ENCODE results near the gene DPT.
A peak's percentile ranks its signal among the peaks of the same experiment; 100 is the strongest.

DPT gene

GRCh38 chr1:168726719-168727118, 2.3 kb downstream of the DPT start:
- Histone ChIP-seq H3K36me3 (ENCODE audit: control insufficient read depth in 1 of 2, insufficient read depth in 2 of 2, low read depth in 1 of 2, low read length in 2 of 2) (no peaks in the 10 kb centered on the region), H2BK15ac (ENCODE audit: low read depth, poor library complexity, severe bottlenecking) (no peak overlapping the region), H3K79me1 (replicated peaks; ENCODE audit: low read length, poor library complexity, severe bottlenecking) (no peaks in the 10 kb centered on the region), H3K23ac (ENCODE audit: low read length in 2 of 2) (no peak overlapping the region), H2BK5ac (ENCODE audit: low read depth, low read length, poor library complexity, severe bottlenecking) (no peak overlapping the region), H3K9ac (ENCODE audit: low read length) (no peak overlapping the region), H3K27ac (ENCODE audit: low read length, poor library complexity, severe bottlenecking) (no peak overlapping the region), H3K4me3 (ENCODE audit: insufficient read depth in 1 of 2, low read depth in 1 of 2, low read length in 2 of 2) (peak overlapping the region in 1 of 2 experiments; percentile 30), H3K14ac (ENCODE audit: low read length in 2 of 2) (no peak overlapping the region), H3K18ac (ENCODE audit: low read depth in 1 of 2, low read length in 2 of 2) (no peak overlapping the region), H3K4me2 (ENCODE audit: low read length, poor library complexity, severe bottlenecking) (no peak overlapping the region), H4K91ac (ENCODE audit: low read length) (no peak overlapping the region), H2AK5ac (ENCODE audit: low read length, severe bottlenecking) (no peak overlapping the region), H3K27me3 (ENCODE audit: control insufficient read depth in 1 of 2, insufficient read depth in 1 of 2, low read length in 2 of 2) (no peaks in the 10 kb centered on the region), H2BK120ac (ENCODE audit: low read depth, low read length) (no peak overlapping the region), H3K4ac (ENCODE audit: low read depth in 1 of 2, low read length in 2 of 2) (no peak overlapping the region), H2AFZ (ENCODE audit: low read depth, low read length) (no peak overlapping the region), H3K4me1 (ENCODE audit: control insufficient read depth, insufficient read depth, low read depth, low read length) (peaks cover 2% of the 10 kb centered on the region), H3K9me3 (ENCODE audit: control insufficient read depth, low read length) (no peaks in the 10 kb centered on the region), H2BK12ac (ENCODE audit: low read length in 2 of 2) (no peak overlapping the region), H4K8ac (ENCODE audit: low read length) (no peak overlapping the region)
- no peak for DNase-seq
- 77% methylated on average over 2 of the region's 2 CpGs for whole genome bisulfite sequencing

GRCh38 chr1:168726281-168726680, 2.7 kb downstream of the DPT start:
- H3K14ac ChIP-seq (ENCODE audit: low read length in 2 of 2): no peak overlapping the region
- no peak overlapping the region for H2AFZ ChIP-seq (ENCODE audit: low read depth, low read length)
- H2BK15ac ChIP-seq (ENCODE audit: low read depth, poor library complexity, severe bottlenecking): no peak overlapping the region
- H3K4me3 ChIP-seq (ENCODE audit: insufficient read depth in 1 of 2, low read depth in 1 of 2, low read length in 2 of 2): peak overlapping the region in 1 of 2 experiments; percentile 30
- H3K27ac ChIP-seq (ENCODE audit: low read length, poor library complexity, severe bottlenecking): no peak overlapping the region
- H3K4ac ChIP-seq (ENCODE audit: low read depth in 1 of 2, low read length in 2 of 2): no peak overlapping the region
- H3K4me2 ChIP-seq (ENCODE audit: low read length, poor library complexity, severe bottlenecking): no peak overlapping the region
- H2BK120ac ChIP-seq (ENCODE audit: low read depth, low read length): no peak overlapping the region
- no peak overlapping the region for H2BK5ac ChIP-seq (ENCODE audit: low read depth, low read length, poor library complexity, severe bottlenecking)
- H3K18ac ChIP-seq (ENCODE audit: low read depth in 1 of 2, low read length in 2 of 2): no peak overlapping the region
- no peaks in the 10 kb centered on the region for H3K79me1 ChIP-seq (replicated peaks; ENCODE audit: low read length, poor library complexity, severe bottlenecking)
- H3K9ac ChIP-seq (ENCODE audit: low read length): peak overlapping the region; percentile 46
- no peak for DNase-seq
- no peak overlapping the region for H2AK5ac ChIP-seq (ENCODE audit: low read length, severe bottlenecking)
- no peaks in the 10 kb centered on the region for H3K36me3 ChIP-seq (ENCODE audit: control insufficient read depth in 1 of 2, insufficient read depth in 2 of 2, low read depth in 1 of 2, low read length in 2 of 2)
- no peak overlapping the region for H2BK12ac ChIP-seq (ENCODE audit: low read length in 2 of 2)
- H4K8ac ChIP-seq (ENCODE audit: low read length): no peak overlapping the region
- no peaks in the 10 kb centered on the region for H3K9me3 ChIP-seq (ENCODE audit: control insufficient read depth, low read length)
- H4K91ac ChIP-seq (ENCODE audit: low read length): no peak overlapping the region
- 85% methylated on average over 3 of the region's 3 CpGs for WGBS
- H3K4me1 ChIP-seq (ENCODE audit: control insufficient read depth, insufficient read depth, low read depth, low read length): peaks cover 2% of the 10 kb centered on the region
- H3K27me3 ChIP-seq (ENCODE audit: control insufficient read depth in 1 of 2, insufficient read depth in 1 of 2, low read length in 2 of 2): peaks cover 0 to 4% of the 10 kb centered on the region in 2 experiments
- H3K23ac ChIP-seq (ENCODE audit: low read length in 2 of 2): no peak overlapping the region

- Histone ChIP-seq H3K23ac (ENCODE audit: low read length in 2 of 2) (no peak overlapping the region), H3K79me1 (replicated peaks; ENCODE audit: low read length, poor library complexity, severe bottlenecking) (no peaks in the 10 kb centered on the region), H3K4me3 (ENCODE audit: insufficient read depth in 1 of 2, low read depth in 1 of 2, low read length in 2 of 2) (peak overlapping the region in 1 of 2 experiments; percentile 21), H3K9ac (ENCODE audit: low read length) (peak overlapping the region; percentile 46), H3K4me1 (ENCODE audit: control insufficient read depth, insufficient read depth, low read depth, low read length) (peaks cover 2% of the 10 kb centered on the region), H2BK5ac (ENCODE audit: low read depth, low read length, poor library complexity, severe bottlenecking) (no peak overlapping the region), H2AK5ac (ENCODE audit: low read length, severe bottlenecking) (no peak overlapping the region), H2BK12ac (ENCODE audit: low read length in 2 of 2) (no peak overlapping the region), H3K9me3 (ENCODE audit: control insufficient read depth, low read length) (no peaks in the 10 kb centered on the region), H4K91ac (ENCODE audit: low read length) (no peak overlapping the region), H3K27ac (ENCODE audit: low read length, poor library complexity, severe bottlenecking) (no peak overlapping the region), H3K18ac (ENCODE audit: low read depth in 1 of 2, low read length in 2 of 2) (no peak overlapping the region), H4K8ac (ENCODE audit: low read length) (no peak overlapping the region), H3K14ac (ENCODE audit: low read length in 2 of 2) (no peak overlapping the region), H2AFZ (ENCODE audit: low read depth, low read length) (no peak overlapping the region), H3K36me3 (ENCODE audit: control insufficient read depth in 1 of 2, insufficient read depth in 2 of 2, low read depth in 1 of 2, low read length in 2 of 2) (no peaks in the 10 kb centered on the region), H2BK120ac (ENCODE audit: low read depth, low read length) (no peak overlapping the region), H2BK15ac (ENCODE audit: low read depth, poor library complexity, severe bottlenecking) (no peak overlapping the region), H3K27me3 (ENCODE audit: control insufficient read depth in 1 of 2, insufficient read depth in 1 of 2, low read length in 2 of 2) (peaks cover 0 to 6% of the 10 kb centered on the region in 2 experiments), H3K4me2 (ENCODE audit: low read length, poor library complexity, severe bottlenecking) (no peak overlapping the region), H3K4ac (ENCODE audit: low read depth in 1 of 2, low read length in 2 of 2) (no peak overlapping the region)
- no peak for DNase-seq
- WGBS: 70% methylated on average over 3 of the region's 4 CpGs
Measured at GRCh38 chr1:168725831-168726230, 3.2 kb downstream of the DPT start.

- H3K9ac ChIP-seq (ENCODE audit: low read length): no peak overlapping the region
- H3K4ac ChIP-seq (ENCODE audit: low read depth in 1 of 2, low read length in 2 of 2): no peak overlapping the region
- no peak overlapping the region for H3K14ac ChIP-seq (ENCODE audit: low read length in 2 of 2)
- H3K18ac ChIP-seq (ENCODE audit: low read depth in 1 of 2, low read length in 2 of 2): no peak overlapping the region
- no peak overlapping the region for H3K27ac ChIP-seq (ENCODE audit: low read length, poor library complexity, severe bottlenecking)
- H3K27me3 ChIP-seq (ENCODE audit: control insufficient read depth in 1 of 2, insufficient read depth in 1 of 2, low read length in 2 of 2): peaks cover 0 to 6% of the 10 kb centered on the region in 2 experiments
- no peak overlapping the region for H2BK5ac ChIP-seq (ENCODE audit: low read depth, low read length, poor library complexity, severe bottlenecking)
- no peak for DNase-seq
- H2BK15ac ChIP-seq (ENCODE audit: low read depth, poor library complexity, severe bottlenecking): no peak overlapping the region
- peaks cover 2% of the 10 kb centered on the region for H3K4me1 ChIP-seq (ENCODE audit: control insufficient read depth, insufficient read depth, low read depth, low read length)
- H2BK12ac ChIP-seq (ENCODE audit: low read length in 2 of 2): no peak overlapping the region
- H3K4me3 ChIP-seq (ENCODE audit: insufficient read depth in 1 of 2, low read depth in 1 of 2, low read length in 2 of 2): no peak overlapping the region
- H2BK120ac ChIP-seq (ENCODE audit: low read depth, low read length): no peak overlapping the region
- H3K36me3 ChIP-seq (ENCODE audit: control insufficient read depth in 1 of 2, insufficient read depth in 2 of 2, low read depth in 1 of 2, low read length in 2 of 2): no peaks in the 10 kb centered on the region
- H4K91ac ChIP-seq (ENCODE audit: low read length): no peak overlapping the region
- no peak overlapping the region for H3K4me2 ChIP-seq (ENCODE audit: low read length, poor library complexity, severe bottlenecking)
- no peak overlapping the region for H4K8ac ChIP-seq (ENCODE audit: low read length)
- no peak overlapping the region for H2AK5ac ChIP-seq (ENCODE audit: low read length, severe bottlenecking)
- 91% methylated on average over 2 of the region's 2 CpGs for WGBS
- no peaks in the 10 kb centered on the region for H3K9me3 ChIP-seq (ENCODE audit: control insufficient read depth, low read length)
- no peak overlapping the region for H3K23ac ChIP-seq (ENCODE audit: low read length in 2 of 2)
- H2AFZ ChIP-seq (ENCODE audit: low read depth, low read length): no peak overlapping the region
- H3K79me1 ChIP-seq (replicated peaks; ENCODE audit: low read length, poor library complexity, severe bottlenecking): no peaks in the 10 kb centered on the region
Measured at GRCh38 chr1:168725060-168725459, 3.9 kb downstream of the DPT start.
